RWPE2 (cell line): ENCODE measurements around the gene TCP10L.

Source experiments
- ATAC-seq: fragments of 200-7000 bp; cut with Tn5 transposase; 3 replicates; pipeline ENCODE4 v1.9.1; 2021; ENCODE audit warnings: low read depth
- DNase-seq: peaks from one replicate; pipeline ENCODE4 v3.0.0-alpha.2; 2020; ENCODE audit warnings: low spot score
- H3K27ac ChIP-seq: fragments of 450-650 bp; 2 replicates; pipeline ENCODE4 v1.5.1; 2017; ENCODE audit warnings: mild to moderate bottlenecking; ENCODE audit not compliant: poor library complexity, severe bottlenecking
- H3K27me3 ChIP-seq: fragments of 250-450 bp; sonication (Bioruptor Pico); 2 replicates; pipeline ENCODE4 v1.5.1; 2021; ENCODE audit warnings: mild to moderate bottlenecking, moderate library complexity; ENCODE audit not compliant: insufficient read depth, poor library complexity, severe bottlenecking
- H3K36me3 ChIP-seq: fragments of 250-450 bp; sonication (Bioruptor Pico); 2 replicates; pipeline ENCODE4 v1.5.1; 2020; ENCODE audit warnings: low read depth, mild to moderate bottlenecking, moderate library complexity
- H3K4me1 ChIP-seq: fragments of 250-450 bp; sonication (Bioruptor Pico); 2 replicates; pipeline ENCODE4 v1.5.1; 2021; ENCODE audit warnings: mild to moderate bottlenecking, moderate library complexity; ENCODE audit not compliant: insufficient read depth, poor library complexity, severe bottlenecking
- H3K4me3 ChIP-seq: fragments of 250-450 bp; sonication (Bioruptor Pico); 2 replicates; pipeline ENCODE4 v1.5.1; 2021; ENCODE audit warnings: mild to moderate bottlenecking, moderate library complexity; ENCODE audit not compliant: severe bottlenecking
- H3K9me3 ChIP-seq: fragments of 250-450 bp; sonication (Bioruptor Pico); 2 replicates; pipeline ENCODE4 v1.5.1; 2021; ENCODE audit warnings: mild to moderate bottlenecking, moderate library complexity; ENCODE audit not compliant: severe bottlenecking
- CTCF ChIP-seq: fragments of 450-650 bp; IDR thresholded peaks from one replicate; pipeline ENCODE4 v1.5.1; 2017; ENCODE audit warnings: mild to moderate bottlenecking, moderate library complexity; ENCODE audit not compliant: poor library complexity, severe bottlenecking

The TCP10L gene

GRCh38 chr21:32549440-32549839 lies 35.9 kb downstream of the TCP10L start:
- Histone ChIP-seq H3K4me3 (no peak overlapping the region), H3K36me3 (no peaks in the 10 kb centered on the region), H3K4me1 (no peaks in the 10 kb centered on the region), H3K27me3 (no peaks in the 10 kb centered on the region), H3K9me3 (no peaks in the 10 kb centered on the region), H3K27ac (no peak overlapping the region)
- TF ChIP-seq CTCF = no peak
- DNase-seq (no peak), ATAC-seq (no peak)

GRCh38 chr21:32548978-32549377 lies 36.3 kb downstream of the TCP10L start:
- H3K27ac ChIP-seq = no peak overlapping the region
- no peaks in the 10 kb centered on the region for H3K27me3 ChIP-seq
- no peak for DNase-seq
- H3K9me3 ChIP-seq = no peaks in the 10 kb centered on the region
- H3K4me3 ChIP-seq = no peak overlapping the region
- no peak for TF ChIP-seq CTCF
- H3K36me3 ChIP-seq = no peaks in the 10 kb centered on the region
- no peaks in the 10 kb centered on the region for H3K4me1 ChIP-seq
- no peak for ATAC-seq

GRCh38 chr21:32547018-32547417 lies 38.3 kb downstream of the TCP10L start:
- Histone ChIP-seq H3K36me3 (no peaks in the 10 kb centered on the region), H3K4me1 (no peaks in the 10 kb centered on the region), H3K9me3 (no peaks in the 10 kb centered on the region), H3K27ac (no peak overlapping the region), H3K4me3 (no peak overlapping the region), H3K27me3 (no peaks in the 10 kb centered on the region)
- no peak for TF ChIP-seq CTCF
- DNase-seq (no peak), ATAC-seq (no peak)

GRCh38 chr21:32545948-32546441 lies 39.3 kb downstream of the TCP10L start:
- Histone ChIP-seq H3K9me3 (no peaks in the 10 kb centered on the region), H3K27ac (no peak overlapping the region), H3K27me3 (no peaks in the 10 kb centered on the region), H3K4me1 (no peaks in the 10 kb centered on the region), H3K4me3 (no peak overlapping the region), H3K36me3 (no peaks in the 10 kb centered on the region)
- DNase-seq (no peak), ATAC-seq (no peak)
- TF ChIP-seq CTCF = no peak

- no peak for TF ChIP-seq CTCF
These were observed 40.6 kb downstream of the TCP10L start for GRCh38 chr21:32544697-32545096.

More at GRCh38 chr21:32544697-32545096, 40.6 kb downstream of the TCP10L start:
- Histone ChIP-seq H3K9me3 (no peaks in the 10 kb centered on the region), H3K27ac (no peak overlapping the region), H3K4me1 (no peaks in the 10 kb centered on the region), H3K27me3 (no peaks in the 10 kb centered on the region), H3K4me3 (no peak overlapping the region), H3K36me3 (no peaks in the 10 kb centered on the region)
- no peak for ATAC-seq
- no peak for DNase-seq
